BJ (cell line): ENCODE measurements around the gene STIM2. TPM values are rescaled to one million over a fixed set of nuclear protein-coding genes. Genes with fewer than 3 reads are reported as not detected.

Experiments used
- CTCF ChIA-PET: fragments of 350-600 bp; formaldehyde crosslinking; extraction: SDS; loops from one replicate; lab custom pipeline; 2021; ENCODE audit warnings: antibody characterized with exemption, inconsistent platforms; lab: Yijun Ruan, JAX
- POLR2A ChIA-PET: fragments of 300-600 bp; sonication (Branson Sonifier 250); formaldehyde crosslinking; extraction: SDS; loops from one replicate; lab custom pipeline; 2021; ENCODE audit warnings: antibody characterized with exemption; lab: Charles Lee
- DNase-seq: peaks from one replicate; pipeline ENCODE4 v3.0.0-alpha.2; 2011; ENCODE audit warnings: low read depth
- H3K27me3 ChIP-seq: 2 replicates; pipeline ENCODE4 v1.6.0; 2011; ENCODE audit warnings: low read length; ENCODE audit not compliant: control insufficient read depth, insufficient read depth
- H3K36me3 ChIP-seq: 2 replicates; pipeline ENCODE4 v1.5.1; 2011; ENCODE audit warnings: low read length; ENCODE audit not compliant: control insufficient read depth, insufficient read depth
- H3K4me3 ChIP-seq: 2 replicates; pipeline ENCODE4 v1.5.1; 2011; ENCODE audit warnings: low read depth, mild to moderate bottlenecking, control low read depth, low read length
- CTCF ChIP-seq: IDR thresholded peaks from 2 replicates; pipeline ENCODE4 v1.5.1; 2011; ENCODE audit warnings: low read depth, mild to moderate bottlenecking, control low read depth, inconsistent platforms, low read length, moderate library complexity; ENCODE audit not compliant: insufficient read depth
- polyA plus RNA-seq: library from polyadenylated mRNA; depleted of rRNA; stranded (reverse); fragments of >200 nt; gene quantifications from 2 replicates; pipeline ENCODE4 v1.2.3, GENCODE V29; 2011

Gene STIM2
- polyA plus RNA-seq, 1 experiment: 17.8 TPM

GRCh38 chr4:26866203-26866602 is 5.6 kb downstream of the STIM2 start:
- TF ChIP-seq CTCF: no peak
- CTCF ChIA-PET: no interaction called here
- H3K4me3 ChIP-seq: no peak overlapping the region
- POLR2A ChIA-PET: no interaction called here
- no peak for DNase-seq
- H3K27me3 ChIP-seq: no peaks in the 10 kb centered on the region
- no peaks in the 10 kb centered on the region for H3K36me3 ChIP-seq

GRCh38 chr4:26866781-26867180 is 6.1 kb downstream of the STIM2 start:
- no peaks in the 10 kb centered on the region for H3K36me3 ChIP-seq
- no peak for TF ChIP-seq CTCF
- no peak for DNase-seq
- ChIA-PET POLR2A (no interaction called here), CTCF (no interaction called here)
- H3K4me3 ChIP-seq: no peak overlapping the region
- no peaks in the 10 kb centered on the region for H3K27me3 ChIP-seq

- CTCF ChIA-PET: interaction anchor here (0.6 to 0.8 kb wide), 2 partner anchors 14 to 16 kb away, joined by 3 to 4 read pairs; no protein-coding TSS in a partner anchor
Observed at GRCh38 chr4:26867914-26868684, 7.5 kb downstream of the STIM2 start.

GRCh38 chr4:26870576-26871262 is 10.1 kb downstream of the STIM2 start:
- Histone ChIP-seq H3K36me3 (no peaks in the 10 kb centered on the region), H3K27me3 (no peaks in the 10 kb centered on the region), H3K4me3 (no peak overlapping the region)
- no peak for TF ChIP-seq CTCF
- POLR2A ChIA-PET: no interaction called here
- DNase-seq: no peak
- CTCF ChIA-PET: no interaction called here

More at GRCh38 chr4:26867914-26868684, 7.5 kb downstream of the STIM2 start:
- no peak for DNase-seq
- no peak for TF ChIP-seq CTCF
- Histone ChIP-seq H3K27me3 (no peaks in the 10 kb centered on the region), H3K36me3 (no peaks in the 10 kb centered on the region), H3K4me3 (no peak overlapping the region)
- POLR2A ChIA-PET: no interaction called here

GRCh38 chr4:26871611-26872010 is 11.0 kb downstream of the STIM2 start:
- H3K36me3 ChIP-seq: no peaks in the 10 kb centered on the region

More at GRCh38 chr4:26871611-26872010, 11.0 kb downstream of the STIM2 start:
- no peak for DNase-seq
- Histone ChIP-seq H3K27me3 (no peaks in the 10 kb centered on the region), H3K4me3 (no peak overlapping the region)
- POLR2A ChIA-PET: no interaction called here
- CTCF ChIA-PET: no interaction called here
- no peak for TF ChIP-seq CTCF
